HG02870 (cell line): ENCODE data around the gene NISCH.

Experiments used
- ATAC-seq: cut with Tn5 transposase; IDR thresholded peaks from one replicate; pipeline ENCODE4 v1.9.1; 2021; ENCODE audit warnings: mild to moderate bottlenecking, moderate library complexity; ENCODE audit not compliant: unreplicated experiment

NISCH gene

GRCh38 chr3:52446631-52447511 is 8.5 kb upstream of the NISCH start:
- ATAC-seq: no peak

GRCh38 chr3:52447512-52448355 is 7.7 kb upstream of the NISCH start:
- no peak for ATAC-seq

GRCh38 chr3:52450489-52451236 is 4.7 kb upstream of the NISCH start:
- no peak for ATAC-seq

GRCh38 chr3:52451237-52452083 is 3.9 kb upstream of the NISCH start:
- no peak for ATAC-seq

GRCh38 chr3:52452126-52452525 is 3.3 kb upstream of the NISCH start:
- no peak for ATAC-seq

- no peak for ATAC-seq
Measured at GRCh38 chr3:52452570-52453221, 2.7 kb upstream of the NISCH start.

- ATAC-seq: no peak
Measured at GRCh38 chr3:52453496-52454249, 1.7 kb upstream of the NISCH start, which contains the start of gene TNNC1. TNNC1 (minus strand) TSS chr3:52454041; CDS start chr3:52454015, 26 bp downstream.

- no peak for ATAC-seq
Measured at GRCh38 chr3:52454250-52454937, 1.0 kb upstream of the NISCH start.

GRCh38 chr3:52454938-52455282 is 494 bp upstream of the NISCH start:
- no peak for ATAC-seq

- no peak for ATAC-seq
Measured at GRCh38 chr3:52456169-52456799, 880 bp downstream of the NISCH start.

GRCh38 chr3:52456800-52457183 is 1.4 kb downstream of the NISCH start:
- no peak for ATAC-seq

GRCh38 chr3:52458031-52458760 is 2.8 kb downstream of the NISCH start:
- no peak for ATAC-seq

- no peak for ATAC-seq
Measured at GRCh38 chr3:52458770-52459545, 3.6 kb downstream of the NISCH start.

GRCh38 chr3:52461874-52462273 is 6.5 kb downstream of the NISCH start:
- ATAC-seq: no peak

GRCh38 chr3:52463416-52463815 is 8.0 kb downstream of the NISCH start:
- no peak for ATAC-seq

- no peak for ATAC-seq
Measured at GRCh38 chr3:52468336-52468735, 12.9 kb downstream of the NISCH start.

GRCh38 chr3:52469001-52469400 is 13.6 kb downstream of the NISCH start:
- ATAC-seq: no peak
